ENCODE data around the gene TBC1D1.

TBC1D1 gene

DNA sequence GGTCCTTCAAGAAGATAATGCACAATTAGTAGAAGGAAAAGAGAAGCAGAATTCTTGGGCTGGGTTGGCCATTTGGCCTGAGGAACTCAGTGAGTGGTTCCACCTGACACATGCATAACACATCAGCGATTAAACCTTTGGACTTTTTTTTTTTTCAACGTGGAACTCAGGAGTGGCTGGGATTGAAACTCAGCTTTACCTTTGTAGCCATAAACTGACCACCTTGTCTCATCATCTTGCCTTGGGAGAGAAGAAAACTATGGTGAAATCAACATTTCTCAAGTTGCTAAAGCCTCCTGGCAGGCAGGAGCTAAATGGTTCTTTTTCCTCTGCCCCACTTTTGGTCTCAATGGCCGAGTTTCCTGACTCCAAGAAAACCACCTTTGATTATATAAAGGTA, 85.6 kb downstream of the TBC1D1 start:
- no peak for DNase-seq (ENCODE audit: low read depth)
- TF ChIP-seq, protein P1, sequence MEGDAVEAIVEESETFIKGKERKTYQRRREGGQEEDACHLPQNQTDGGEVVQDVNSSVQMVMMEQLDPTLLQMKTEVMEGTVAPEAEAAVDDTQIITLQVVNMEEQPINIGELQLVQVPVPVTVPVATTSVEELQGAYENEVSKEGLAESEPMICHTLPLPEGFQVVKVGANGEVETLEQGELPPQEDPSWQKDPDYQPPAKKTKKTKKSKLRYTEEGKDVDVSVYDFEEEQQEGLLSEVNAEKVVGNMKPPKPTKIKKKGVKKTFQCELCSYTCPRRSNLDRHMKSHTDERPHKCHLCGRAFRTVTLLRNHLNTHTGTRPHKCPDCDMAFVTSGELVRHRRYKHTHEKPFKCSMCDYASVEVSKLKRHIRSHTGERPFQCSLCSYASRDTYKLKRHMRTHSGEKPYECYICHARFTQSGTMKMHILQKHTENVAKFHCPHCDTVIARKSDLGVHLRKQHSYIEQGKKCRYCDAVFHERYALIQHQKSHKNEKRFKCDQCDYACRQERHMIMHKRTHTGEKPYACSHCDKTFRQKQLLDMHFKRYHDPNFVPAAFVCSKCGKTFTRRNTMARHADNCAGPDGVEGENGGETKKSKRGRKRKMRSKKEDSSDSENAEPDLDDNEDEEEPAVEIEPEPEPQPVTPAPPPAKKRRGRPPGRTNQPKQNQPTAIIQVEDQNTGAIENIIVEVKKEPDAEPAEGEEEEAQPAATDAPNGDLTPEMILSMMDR (IDR thresholded peaks at IDR 0.05; ENCODE audit: control insufficient read depth, extremely low read depth, insufficient read depth) = no peak
- H3K4me3 ChIP-seq (ENCODE audit: low read depth, low read length) = no peak overlapping the region

DNA sequence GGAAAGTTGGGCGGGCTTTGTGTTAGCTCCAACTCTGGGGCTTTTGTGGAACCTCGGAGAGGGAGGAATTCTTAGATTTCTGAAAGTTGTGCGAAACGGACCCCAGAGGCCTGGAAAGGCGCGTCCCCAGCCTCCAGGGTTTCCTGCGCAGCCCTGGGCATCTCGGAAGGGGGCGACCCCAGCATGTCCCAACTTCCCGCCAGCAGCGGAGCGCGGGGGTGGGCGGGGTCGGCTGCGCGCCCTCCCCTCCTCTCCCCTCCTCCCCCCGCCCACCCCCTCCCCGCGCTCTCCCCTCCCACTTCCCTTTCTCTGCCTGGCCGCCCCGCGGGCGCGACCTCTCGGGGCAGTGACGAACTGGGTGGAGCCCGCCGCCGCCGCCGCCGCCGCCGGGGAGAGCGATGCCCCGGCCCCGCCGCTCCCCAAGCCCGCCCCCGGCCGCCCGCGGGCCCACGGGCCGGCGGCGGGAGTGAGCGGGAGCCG, 86.1 kb downstream of the TBC1D1 start:
- H3K4me3 ChIP-seq (ENCODE audit: low read depth, low read length) = peak overlapping the region; percentile 54
- no peak for DNase-seq (ENCODE audit: low read depth)
- TF ChIP-seq, protein P1 (IDR thresholded peaks at IDR 0.05; ENCODE audit: control insufficient read depth, extremely low read depth, insufficient read depth) = no peak

DNA sequence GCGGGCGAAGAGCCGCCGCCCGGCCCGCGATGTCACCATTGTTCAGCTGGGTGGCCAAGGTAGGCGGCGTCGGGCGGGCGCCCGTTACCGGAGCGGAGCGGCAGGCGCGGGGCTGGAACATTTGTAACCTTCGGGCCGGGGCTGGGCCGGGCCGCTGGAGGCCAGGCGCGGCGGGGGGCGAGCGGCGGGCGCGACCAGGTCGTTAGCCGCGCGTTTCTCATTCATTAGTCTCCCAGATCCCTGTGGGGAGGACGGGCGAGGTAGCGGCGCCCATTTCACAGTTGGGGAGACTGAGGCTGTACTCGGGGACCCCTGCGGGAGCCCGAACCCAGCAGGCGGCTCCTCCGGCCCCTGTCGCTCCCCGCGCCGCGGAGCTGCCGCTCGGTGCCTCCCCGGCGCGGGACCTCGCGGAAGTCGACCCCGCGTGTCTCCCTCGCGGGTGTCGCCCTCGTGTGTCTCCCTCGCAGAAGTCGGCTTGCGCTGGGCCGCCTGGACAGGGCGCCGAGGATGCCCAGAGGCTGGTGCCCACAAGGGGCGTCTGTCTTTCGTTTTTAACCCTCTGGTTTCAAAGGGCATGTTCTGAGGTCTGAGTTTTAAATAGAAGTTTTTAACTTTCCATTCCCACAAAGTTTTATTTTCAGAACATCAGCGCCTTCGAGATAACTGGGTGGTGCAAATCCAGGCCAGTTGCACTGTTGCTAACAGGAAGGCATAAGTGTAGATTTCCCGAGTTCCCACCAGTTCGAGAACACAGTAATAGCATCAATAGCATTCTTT, 86.8 kb downstream of the TBC1D1 start:
- H3K4me3 ChIP-seq (ENCODE audit: low read depth, low read length) = peak overlapping the region; percentile 54
- TF ChIP-seq, protein P1 (IDR thresholded peaks at IDR 0.05; ENCODE audit: control insufficient read depth, extremely low read depth, insufficient read depth) = peak; percentile 92
- peak; percentile 17 for DNase-seq (ENCODE audit: low read depth)

DNA sequence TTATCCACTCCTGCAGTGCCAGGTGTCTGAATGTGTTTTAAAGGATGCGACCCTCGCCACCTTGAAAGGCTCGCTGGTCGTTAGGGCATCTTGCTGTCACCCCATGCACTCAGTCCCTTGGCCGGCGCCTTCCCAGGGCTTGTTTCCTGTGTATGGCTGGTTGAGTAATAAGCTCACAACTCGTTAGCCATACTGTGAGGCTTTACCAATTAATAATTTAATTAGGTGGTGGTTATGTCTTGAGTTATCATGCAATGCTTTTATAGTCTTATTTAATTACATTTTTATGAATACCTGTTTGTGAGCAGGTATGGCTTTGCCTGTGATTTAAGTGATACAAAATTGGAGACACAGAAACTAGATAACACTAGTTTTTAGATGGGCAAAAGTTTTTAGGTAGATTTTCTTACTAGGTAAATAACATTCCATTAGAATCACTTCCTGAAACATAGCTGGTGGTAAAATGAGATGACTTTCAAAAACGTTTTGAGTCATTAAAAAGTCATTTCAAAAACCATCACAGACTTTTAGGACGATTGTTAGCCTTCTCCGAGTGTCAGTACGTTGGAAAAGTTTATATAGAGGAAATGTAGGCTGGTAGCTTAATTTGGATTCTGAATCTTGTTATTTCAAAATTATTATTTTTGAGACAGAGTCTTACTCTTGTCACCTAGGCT, 87.5 kb downstream of the TBC1D1 start:
- TF ChIP-seq, protein P1 (IDR thresholded peaks at IDR 0.05; ENCODE audit: control insufficient read depth, extremely low read depth, insufficient read depth) = no peak
- peak overlapping the region; percentile 54 for H3K4me3 ChIP-seq (ENCODE audit: low read depth, low read length)
- no peak for DNase-seq (ENCODE audit: low read depth)

DNA sequence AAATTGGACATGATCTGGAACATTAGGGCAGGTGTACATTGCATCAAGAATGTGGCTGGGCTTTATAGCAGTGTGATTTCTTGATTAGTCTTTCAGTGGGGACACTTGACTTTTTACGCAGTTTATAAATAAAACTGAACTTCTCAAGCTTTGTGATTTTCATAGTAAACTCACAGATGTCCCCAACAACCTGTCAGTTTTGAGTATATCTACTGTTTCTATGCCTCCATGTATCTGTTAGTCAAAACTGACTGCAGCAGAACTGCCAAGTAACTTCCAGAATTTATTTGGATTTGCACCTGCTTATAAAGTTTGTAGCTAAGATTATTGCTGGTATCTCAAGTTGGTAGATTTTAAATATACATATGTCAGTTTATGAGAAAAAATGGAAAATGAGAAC, 89.4 kb downstream of the TBC1D1 start:
- H3K4me3 ChIP-seq (ENCODE audit: low read depth, low read length) = no peak overlapping the region
- peak; percentile 14 for DNase-seq (ENCODE audit: low read depth)
- TF ChIP-seq, protein P1 (IDR thresholded peaks at IDR 0.05; ENCODE audit: control insufficient read depth, extremely low read depth, insufficient read depth) = no peak

DNA sequence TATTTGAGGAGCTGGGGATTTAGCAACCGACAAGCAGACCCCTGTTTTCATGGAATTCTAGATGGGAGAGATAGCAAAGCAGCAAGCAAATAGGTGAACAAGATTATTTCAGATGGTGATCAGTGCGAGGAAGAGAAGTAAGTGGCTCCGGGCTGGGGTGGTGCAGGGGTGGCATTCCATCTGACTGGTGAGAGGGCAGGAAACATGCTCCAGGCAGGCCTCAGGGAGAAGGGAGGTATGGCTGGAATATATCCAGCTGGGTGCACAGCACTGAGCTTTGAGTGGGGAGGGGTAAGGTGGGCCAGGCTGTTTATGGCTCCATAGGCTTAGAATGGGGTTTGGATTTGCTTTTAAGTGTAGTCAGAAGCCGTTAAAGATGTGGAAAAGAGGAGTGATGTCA, 90.5 kb downstream of the TBC1D1 start:
- H3K4me3 ChIP-seq (ENCODE audit: low read depth, low read length) = no peak overlapping the region
- no peak for DNase-seq (ENCODE audit: low read depth)
- TF ChIP-seq, protein P1 (IDR thresholded peaks at IDR 0.05; ENCODE audit: control insufficient read depth, extremely low read depth, insufficient read depth) = no peak
